Body of pancreas (tissue), 4 donors: ENCODE results near the gene TTI1.

Source experiments
- POLR2A ChIP-seq, 3 donors: fragments of 450-650 bp; IDR thresholded peaks; one replicate each; pipeline ENCODE4 v1.6.1; 2016; ENCODE audit warnings: antibody characterized with exemption in 3 of 3, mild to moderate bottlenecking in 2 of 3
- TF ChIP-seq, protein P1 (sequence below), 7 experiments: fragments of 450-650 bp in 4 of 7; fragments of 200-600 bp in 3 of 7; sonication (generic) in 3 of 7; IDR thresholded peaks; one replicate each; pipeline ENCODE4 v1.5.1; 2016 to 2019; ENCODE audit warnings: antibody characterized with exemption in 7 of 7

DNA sequence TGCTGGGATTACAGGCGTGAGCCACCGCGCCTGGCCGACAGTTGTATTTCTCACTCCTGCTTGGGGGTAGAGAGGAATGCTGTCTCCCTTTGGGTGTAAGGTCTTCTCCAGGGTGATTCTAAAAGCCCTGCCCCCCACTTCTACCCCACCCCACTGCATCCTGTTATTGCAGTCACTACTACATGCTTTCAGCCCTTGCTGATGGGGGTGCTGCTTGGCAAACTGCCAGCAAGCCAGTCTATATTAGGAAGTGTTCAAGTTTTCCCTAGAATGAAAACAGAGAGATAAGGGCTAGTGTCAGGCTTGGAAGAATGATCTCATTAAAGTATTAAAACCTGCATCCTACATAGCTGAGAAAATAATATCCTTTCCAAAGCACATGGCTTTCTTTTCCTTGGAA, 31.3 kb downstream of the TTI1 start:
- TF ChIP-seq, protein P1, sequence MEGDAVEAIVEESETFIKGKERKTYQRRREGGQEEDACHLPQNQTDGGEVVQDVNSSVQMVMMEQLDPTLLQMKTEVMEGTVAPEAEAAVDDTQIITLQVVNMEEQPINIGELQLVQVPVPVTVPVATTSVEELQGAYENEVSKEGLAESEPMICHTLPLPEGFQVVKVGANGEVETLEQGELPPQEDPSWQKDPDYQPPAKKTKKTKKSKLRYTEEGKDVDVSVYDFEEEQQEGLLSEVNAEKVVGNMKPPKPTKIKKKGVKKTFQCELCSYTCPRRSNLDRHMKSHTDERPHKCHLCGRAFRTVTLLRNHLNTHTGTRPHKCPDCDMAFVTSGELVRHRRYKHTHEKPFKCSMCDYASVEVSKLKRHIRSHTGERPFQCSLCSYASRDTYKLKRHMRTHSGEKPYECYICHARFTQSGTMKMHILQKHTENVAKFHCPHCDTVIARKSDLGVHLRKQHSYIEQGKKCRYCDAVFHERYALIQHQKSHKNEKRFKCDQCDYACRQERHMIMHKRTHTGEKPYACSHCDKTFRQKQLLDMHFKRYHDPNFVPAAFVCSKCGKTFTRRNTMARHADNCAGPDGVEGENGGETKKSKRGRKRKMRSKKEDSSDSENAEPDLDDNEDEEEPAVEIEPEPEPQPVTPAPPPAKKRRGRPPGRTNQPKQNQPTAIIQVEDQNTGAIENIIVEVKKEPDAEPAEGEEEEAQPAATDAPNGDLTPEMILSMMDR (IDR thresholded peaks at IDR 0.05): no peak
- TF ChIP-seq POLR2A (IDR thresholded peaks at IDR 0.05): no peak
